CD4-positive, alpha-beta T cell (primary cell): Measurements from ENCODE around the gene SESN1. TPM values are rescaled to one million over a fixed set of nuclear protein-coding genes. Genes with fewer than 3 reads are reported as not detected.

Source experiments
- ATAC-seq: fragments of 200-7000 bp; cut with Tn5 transposase; one replicate; pipeline ENCODE4 v1.10.0; 2022; ENCODE audit warnings: mild to moderate bottlenecking; ENCODE audit not compliant: poor library complexity
- CTCF ChIA-PET: fragments of 350-600 bp; sonication (Branson Sonifier 250); formaldehyde crosslinking; loops from one replicate; lab custom pipeline; 2021; ENCODE audit warnings: antibody characterized with exemption, inconsistent platforms; lab: Charles Lee
- POLR2A ChIA-PET: fragments of 350-600 bp; sonication (Branson Sonifier 250); formaldehyde crosslinking; loops from one replicate; lab custom pipeline; 2021; ENCODE audit warnings: antibody characterized with exemption, inconsistent platforms; lab: Charles Lee
- DNase-seq, 14 experiments: peaks; one replicate each; pipeline ENCODE4 v3.0.0-alpha.2; 2013 to 2020; ENCODE audit warnings: mixed read lengths in 2 of 14
- H3K27ac ChIP-seq, 2 donors: one replicate each; pipeline versions ENCODE4 v1.5.1 to v1.7.0; 2013; ENCODE audit warnings: low read length in 2 of 2, low read depth in 1 of 2, mild to moderate bottlenecking in 1 of 2
- H3K27me3 ChIP-seq, 2 experiments: 1 replicate in 1 of 2; 2 replicates in 1 of 2; pipeline versions ENCODE4 v1.6.1 to v1.7.0; 2013; ENCODE audit warnings: low read length in 2 of 2, control low read depth in 1 of 2, mild to moderate bottlenecking in 1 of 2, moderate library complexity in 1 of 2; ENCODE audit not compliant: insufficient read depth in 2 of 2, control insufficient read depth in 1 of 2
- H3K36me3 ChIP-seq: one replicate; pipeline ENCODE4 v1.6.1; 2013; ENCODE audit warnings: low read length, control low read depth; ENCODE audit not compliant: insufficient read depth
- H3K4me1 ChIP-seq: one replicate; pipeline ENCODE4 v1.6.1; 2013; ENCODE audit warnings: low read length, control low read depth; ENCODE audit not compliant: insufficient read depth
- H3K4me3 ChIP-seq: one replicate; pipeline ENCODE4 v1.5.1; 2013; ENCODE audit warnings: mild to moderate bottlenecking, low read length, moderate library complexity
- H3K9me3 ChIP-seq, 2 experiments: 1 replicate in 1 of 2; 2 replicates in 1 of 2; pipeline versions ENCODE4 v1.6.1 to v1.7.0; 2013; ENCODE audit warnings: low read length in 2 of 2, mild to moderate bottlenecking in 2 of 2, control low read depth in 1 of 2, moderate library complexity in 1 of 2; ENCODE audit not compliant: control insufficient read depth in 1 of 2, insufficient read depth in 1 of 2
- H3K27ac Mint-ChIP-seq: one replicate; pipeline ENCODE4 v1.8.0; 2020; ENCODE audit warnings: mixed read lengths
- H3K27me3 Mint-ChIP-seq: one replicate; pipeline ENCODE4 v1.8.0; 2021; ENCODE audit warnings: mixed read lengths
- H3K36me3 Mint-ChIP-seq: one replicate; pipeline ENCODE4 v1.8.0; 2021; ENCODE audit warnings: low read depth, mixed read lengths
- H3K4me1 Mint-ChIP-seq: one replicate; pipeline ENCODE4 v1.8.0; 2021; ENCODE audit warnings: low read depth, mixed read lengths
- H3K4me3 Mint-ChIP-seq: one replicate; pipeline ENCODE4 v1.8.0; 2020; ENCODE audit warnings: mild to moderate bottlenecking, mixed read lengths
- H3K9me3 Mint-ChIP-seq: one replicate; pipeline ENCODE4 v1.8.0; 2020; ENCODE audit warnings: mixed read lengths
- intact Hi-C, 2 experiments: fragments of 100-400 bp; cut with DNase I in 1 of 2; cut with micrococcal nuclease in 1 of 2; formaldehyde crosslinking; loops; one replicate each; pipeline versions ENCODE4 v1.15.1 to v1.9.0; 2023 to 2025; cut with DNase I, micrococcal nuclease
- total RNA-seq, 174 experiments: library from RNA in 2 of 174; stranded (reverse) in 2 of 174; gene quantifications; one replicate each; pipeline ENCODE4 v1.2.3 and lab custom pipeline; 2021 to 2026
- TF ChIP-seq, protein P1 (sequence below): fragments of 200-600 bp; IDR thresholded peaks from one replicate; pipeline ENCODE4 v1.8.0; 2022; ENCODE audit warnings: antibody characterized with exemption, mild to moderate bottlenecking

The SESN1 gene
- total RNA-seq, 2 experiments from 2014 or later = 95.9 to 98.3 TPM

DNA sequence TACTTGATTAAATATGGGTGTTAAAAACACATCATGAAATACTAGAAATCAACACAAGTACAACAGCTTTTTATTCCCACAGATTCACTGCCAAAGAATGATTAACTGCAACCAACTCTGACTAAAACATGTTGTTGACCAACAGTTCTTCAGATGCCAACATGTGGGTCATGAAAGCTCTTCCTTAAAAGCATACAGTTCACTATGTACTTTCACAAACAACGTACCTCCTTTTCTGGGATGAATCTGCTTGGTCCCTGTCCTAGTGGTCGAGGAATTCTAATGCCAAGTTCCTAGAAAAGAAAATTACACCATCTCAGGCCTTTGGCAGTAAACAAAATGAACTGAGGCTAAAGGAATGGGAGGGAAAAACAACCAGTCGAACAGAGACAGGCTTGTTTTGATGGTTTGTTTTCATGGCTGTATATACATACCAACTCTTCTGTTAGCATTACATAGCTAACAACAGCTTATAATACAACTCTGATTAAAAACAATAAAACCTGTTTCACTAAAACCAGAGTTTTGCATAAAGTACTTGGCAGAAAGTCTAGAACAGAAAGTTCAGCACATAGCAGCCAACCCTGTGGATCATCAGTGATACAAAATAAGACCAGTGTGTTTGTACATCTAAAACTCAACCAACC, 92.5 kb downstream of the SESN1 start:
- TF ChIP-seq, protein P1, sequence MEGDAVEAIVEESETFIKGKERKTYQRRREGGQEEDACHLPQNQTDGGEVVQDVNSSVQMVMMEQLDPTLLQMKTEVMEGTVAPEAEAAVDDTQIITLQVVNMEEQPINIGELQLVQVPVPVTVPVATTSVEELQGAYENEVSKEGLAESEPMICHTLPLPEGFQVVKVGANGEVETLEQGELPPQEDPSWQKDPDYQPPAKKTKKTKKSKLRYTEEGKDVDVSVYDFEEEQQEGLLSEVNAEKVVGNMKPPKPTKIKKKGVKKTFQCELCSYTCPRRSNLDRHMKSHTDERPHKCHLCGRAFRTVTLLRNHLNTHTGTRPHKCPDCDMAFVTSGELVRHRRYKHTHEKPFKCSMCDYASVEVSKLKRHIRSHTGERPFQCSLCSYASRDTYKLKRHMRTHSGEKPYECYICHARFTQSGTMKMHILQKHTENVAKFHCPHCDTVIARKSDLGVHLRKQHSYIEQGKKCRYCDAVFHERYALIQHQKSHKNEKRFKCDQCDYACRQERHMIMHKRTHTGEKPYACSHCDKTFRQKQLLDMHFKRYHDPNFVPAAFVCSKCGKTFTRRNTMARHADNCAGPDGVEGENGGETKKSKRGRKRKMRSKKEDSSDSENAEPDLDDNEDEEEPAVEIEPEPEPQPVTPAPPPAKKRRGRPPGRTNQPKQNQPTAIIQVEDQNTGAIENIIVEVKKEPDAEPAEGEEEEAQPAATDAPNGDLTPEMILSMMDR = no peak
- intact Hi-C loops = loop anchor here in 1 of 2 experiments (10.0 kb wide), 1 partner anchor 693 kb away; the partner anchor contains the start of genes AK9 and FIG4
- CTCF ChIA-PET = no interaction called here
- POLR2A ChIA-PET = interaction anchor here (0.8 to 1.1 kb wide), 2 partner anchors 49 to 71 kb away, joined by 3 read pairs; no protein-coding TSS in a partner anchor
- Mint-ChIP-seq H3K27ac (no peak overlapping the region), H3K4me1 (peaks cover 61% of the 10 kb centered on the region), H3K27me3 (no peaks in the 10 kb centered on the region), H3K36me3 (peaks cover 47% of the 10 kb centered on the region), H3K4me3 (no peak overlapping the region), H3K9me3 (no peaks in the 10 kb centered on the region)
- Histone ChIP-seq H3K27ac (no peak overlapping the region), H3K36me3 (peaks cover 50% of the 10 kb centered on the region), H3K27me3 (no peaks in the 10 kb centered on the region), H3K4me3 (no peak overlapping the region), H3K9me3 (no peaks in the 10 kb centered on the region), H3K4me1 (no peaks in the 10 kb centered on the region)
- DNase-seq = no peak
- ATAC-seq = no peak

DNA sequence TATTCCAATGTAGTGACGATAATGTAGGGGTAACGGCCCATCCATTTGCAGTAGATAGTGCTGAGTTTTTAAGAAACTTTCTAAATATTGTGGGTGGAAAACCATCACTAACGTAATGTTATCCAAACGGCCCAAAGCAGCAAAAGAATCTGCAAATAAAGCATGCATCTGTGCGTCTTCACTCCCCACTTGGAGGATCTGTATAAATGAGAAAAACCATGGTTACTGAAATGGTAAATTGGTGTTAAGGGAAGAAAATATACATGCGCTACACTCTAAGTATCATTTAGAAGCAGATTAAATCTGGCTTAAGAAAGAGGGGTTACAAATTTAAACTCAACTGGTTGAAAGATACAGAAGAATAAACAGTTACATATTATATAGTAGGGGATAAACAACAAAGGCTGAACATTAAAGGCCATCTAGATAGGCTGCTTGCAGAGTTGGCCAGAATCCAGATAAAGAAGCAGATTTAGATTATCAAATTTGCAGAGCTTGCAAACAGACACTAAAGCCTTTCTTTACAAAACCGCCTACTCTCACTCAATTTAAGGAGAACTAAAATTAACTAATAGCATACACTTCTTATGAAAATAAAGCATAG, 93.3 kb downstream of the SESN1 start:
- H3K27ac ChIP-seq = no peak overlapping the region
- no peak overlapping the region for H3K4me3 Mint-ChIP-seq
- H3K4me3 ChIP-seq = no peak overlapping the region
- H3K9me3 ChIP-seq = no peaks in the 10 kb centered on the region
- intact Hi-C loops = loop anchor here in 1 of 2 experiments (10.0 kb wide), 1 partner anchor 693 kb away; the partner anchor contains the start of genes AK9 and FIG4
- H3K4me1 Mint-ChIP-seq = peaks cover 53% of the 10 kb centered on the region
- no peaks in the 10 kb centered on the region for H3K27me3 Mint-ChIP-seq
- H3K27me3 ChIP-seq = no peaks in the 10 kb centered on the region
- no peak for ATAC-seq
- ChIA-PET CTCF (no interaction called here), POLR2A (interaction anchor here (0.8 to 1.1 kb wide), 2 partner anchors 50 to 72 kb away, joined by 3 read pairs; no protein-coding TSS in a partner anchor)
- no peaks in the 10 kb centered on the region for H3K4me1 ChIP-seq
- no peak overlapping the region for H3K27ac Mint-ChIP-seq
- no peak for DNase-seq
- peaks cover 58% of the 10 kb centered on the region for H3K36me3 ChIP-seq
- no peaks in the 10 kb centered on the region for H3K9me3 Mint-ChIP-seq
- peaks cover 55% of the 10 kb centered on the region for H3K36me3 Mint-ChIP-seq
- TF ChIP-seq, protein P1 = no peak

DNA sequence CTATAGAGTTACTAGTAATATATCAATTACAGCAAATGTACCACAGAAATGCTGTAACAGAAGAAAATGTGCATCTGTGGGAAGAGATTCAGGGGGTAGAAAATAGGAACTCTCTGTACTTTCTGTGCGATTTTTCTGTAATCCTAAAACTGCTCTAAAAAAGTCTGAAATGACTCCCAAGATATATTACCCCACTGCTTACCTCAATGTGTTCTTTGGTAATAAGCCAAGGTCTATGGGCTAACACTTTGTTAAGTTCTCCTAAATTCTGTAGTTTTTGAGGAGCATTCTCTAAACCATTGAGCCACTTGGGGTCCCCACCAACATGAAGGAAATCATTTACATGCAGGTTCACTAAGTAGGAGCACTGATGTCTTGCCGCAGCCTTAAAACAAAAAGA, 94.4 kb downstream of the SESN1 start:
- ChIA-PET CTCF (no interaction called here), POLR2A (interaction anchor here (0.7 kb wide), 1 partner anchor 93 kb away, joined by 3 read pairs; no protein-coding TSS in a partner anchor)
- ATAC-seq = no peak
- no peaks in the 10 kb centered on the region for H3K27me3 Mint-ChIP-seq
- H3K4me1 ChIP-seq = no peaks in the 10 kb centered on the region
- H3K27ac ChIP-seq = no peak overlapping the region
- TF ChIP-seq, protein P1 = no peak
- DNase-seq = no peak
- no peaks in the 10 kb centered on the region for H3K9me3 Mint-ChIP-seq
- H3K27ac Mint-ChIP-seq = no peak overlapping the region
- no peak overlapping the region for H3K4me3 Mint-ChIP-seq
- H3K4me3 ChIP-seq = no peak overlapping the region
- H3K36me3 Mint-ChIP-seq = peaks cover 66% of the 10 kb centered on the region
- H3K4me1 Mint-ChIP-seq = peaks cover 46% of the 10 kb centered on the region
- intact Hi-C loops = loop anchor here in 1 of 2 experiments (10.0 kb wide), 1 partner anchor 695 kb away; the partner anchor contains the start of genes AK9 and FIG4
- H3K9me3 ChIP-seq = no peaks in the 10 kb centered on the region
- H3K27me3 ChIP-seq = no peaks in the 10 kb centered on the region
- peaks cover 68% of the 10 kb centered on the region for H3K36me3 ChIP-seq
